ENCODE results near the gene TBC1D3E. TPM values are rescaled to one million over a fixed set of nuclear protein-coding genes. Genes with fewer than 3 reads are reported as not detected.
A peak's percentile ranks its signal among the peaks of the same experiment; 100 is the strongest.
"Not testable (repeated sequence)": the region's sequence is repeated elsewhere in the genome, so short reads cannot be mapped to it uniquely, and the experiment has no call there.

The TBC1D3E gene
- total RNA-seq (2011; cell fraction: chromatin; rRNA removed; ENCODE audit: low replicate concordance): not detected in 2 replicates
- total RNA-seq (2011; cell fraction: nucleolus; rRNA removed): not detected in 2 replicates
- total RNA-seq (2011; cell fraction: nucleoplasm; rRNA removed): not detected in 2 replicates
- total RNA-seq (2014; rRNA removed) (not detected in 2 replicates), total RNA-seq (2014; rRNA removed; fragmentation: Illumina TruSeq; extraction: Trizol) (not detected in 2 replicates), total RNA-seq (2015; rRNA removed; fragmentation: Illumina TruSeq; extraction: Trizol) (not detected in 2 replicates), total RNA-seq (2021) (not detected in 2 replicates), polyA plus RNA-seq (2011; rRNA removed) (not detected in 2 replicates), polyA plus RNA-seq (2014; fragmentation: Illumina TruSeq; extraction: Trizol) (not detected in 2 replicates), polyA plus RNA-seq (2014; fragmentation: Nextera tagmentation; extraction: Ambion mirVana) (not detected), polyA plus RNA-seq (2014; rRNA removed) (0.20 TPM in 1 of 2 replicates, not detected in the other), polyA minus RNA-seq (2011; rRNA and poly(A)+ RNA removed) (not detected in 2 replicates), Bru-seq, nascent RNA (percentile 8 among the genes with signal in this experiment), BruChase-seq, experiment 1, labeled RNA remaining after a 2-hour chase (not detected), BruChase-seq, experiment 2, labeled RNA remaining after a 6-hour chase (not detected)
- not detected in 2 replicates for polyA plus RNA-seq (2011; cell fraction: cytosol; rRNA removed)
- not detected in 2 replicates for polyA plus RNA-seq (2011; cell fraction: nucleus; rRNA removed)
- polyA plus RNA-seq (2012): 0.04 TPM in 1 of 2 replicates, not detected in the other
- polyA minus RNA-seq (2011; cell fraction: cytosol; rRNA and poly(A)+ RNA removed): not detected in 2 replicates
- not detected in 2 replicates for polyA minus RNA-seq (2011; cell fraction: nucleus; rRNA and poly(A)+ RNA removed)
- long read RNA-seq, experiment 1: 0 reads
- long read RNA-seq, experiment 2: 0 reads
- long read RNA-seq, experiment 3: 0 reads

- H3K4me1 ChIP-seq (replicated peaks in 1 of 2; ENCODE audit: control insufficient read depth in 2 of 2, insufficient read depth in 2 of 2, low read length in 2 of 2); H3K9me1 ChIP-seq (ENCODE audit: control insufficient read depth, insufficient read depth, low read length); H3K9me3 ChIP-seq (replicated peaks; ENCODE audit: control insufficient read depth, insufficient read depth, low read depth, low read length); H3K27ac ChIP-seq (ENCODE audit: extremely low read depth, low read depth, low read length); ATAC-seq; intact Hi-C loops (cut with micrococcal nuclease); H3K4me3 ChIP-seq; BruUV-seq (replicated peaks); H4K20me1 ChIP-seq (replicated peaks; ENCODE audit: control insufficient read depth, insufficient read depth, low read length); H3K4me2 ChIP-seq (ENCODE audit: insufficient read depth, low read length); H3K36me3 ChIP-seq (ENCODE audit: control insufficient read depth, insufficient read depth, low read length); H3K27me3 ChIP-seq (ENCODE audit: control insufficient read depth in 2 of 2, insufficient read depth in 2 of 2, low read length in 2 of 2); H3K9ac ChIP-seq (ENCODE audit: insufficient read depth in 1 of 2, low read depth in 2 of 2, low read length in 2 of 2); CTCF ChIA-PET (ENCODE audit: low intra/inter-chr PET ratio); in situ Hi-C loops (cut with MboI); POLR2A ChIA-PET; FAIRE-seq; H2AFZ ChIP-seq (ENCODE audit: low read depth, low read length); H3K79me2 ChIP-seq (ENCODE audit: control insufficient read depth, insufficient read depth, low read length); DNase-seq (ENCODE audit: extremely low read depth in 1 of 4, low spot score in 3 of 4): not testable (repeated sequence)
- WGBS (ENCODE audit: insufficient coverage, low coverage, missing lambda C conversion rate): no CpG with 5 or more reads among the region's 9 CpGs
Observed at GRCh38 chr17:38127651-38128050, at the start of gene TBC1D3E. Gene TBC1D3E, plus strand, starts transcription at chr17:38127951. Its CDS starts 1,545 bp downstream, at chr17:38129496.

GRCh38 chr17:38087344-38087743 lies 40.4 kb upstream of the TBC1D3E start:
- CTCF ChIA-PET (ENCODE audit: low intra/inter-chr PET ratio); H3K9me1 ChIP-seq (ENCODE audit: control insufficient read depth, insufficient read depth, low read length); FAIRE-seq; in situ Hi-C loops (cut with MboI); H3K36me3 ChIP-seq (ENCODE audit: control insufficient read depth, insufficient read depth, low read length); H3K79me2 ChIP-seq (ENCODE audit: control insufficient read depth, insufficient read depth, low read length); H3K27ac ChIP-seq (ENCODE audit: extremely low read depth, low read depth, low read length); H3K9ac ChIP-seq (ENCODE audit: insufficient read depth in 1 of 2, low read depth in 2 of 2, low read length in 2 of 2); H3K4me3 ChIP-seq; DNase-seq (ENCODE audit: extremely low read depth in 1 of 4, low spot score in 3 of 4); BruUV-seq (replicated peaks); H4K20me1 ChIP-seq (replicated peaks; ENCODE audit: control insufficient read depth, insufficient read depth, low read length); ATAC-seq; H3K27me3 ChIP-seq (ENCODE audit: control insufficient read depth in 2 of 2, insufficient read depth in 2 of 2, low read length in 2 of 2); H3K9me3 ChIP-seq (replicated peaks; ENCODE audit: control insufficient read depth, insufficient read depth, low read depth, low read length); POLR2A ChIA-PET; intact Hi-C loops (cut with micrococcal nuclease); H3K4me1 ChIP-seq (replicated peaks in 1 of 2; ENCODE audit: control insufficient read depth in 2 of 2, insufficient read depth in 2 of 2, low read length in 2 of 2); H3K4me2 ChIP-seq (ENCODE audit: insufficient read depth, low read length); H2AFZ ChIP-seq (ENCODE audit: low read depth, low read length): not testable (repeated sequence)
- WGBS (ENCODE audit: insufficient coverage, low coverage, missing lambda C conversion rate): no CpG with 5 or more reads among the region's 1 CpG

- H4K20me1 ChIP-seq (replicated peaks; ENCODE audit: control insufficient read depth, insufficient read depth, low read length); H3K4me3 ChIP-seq; H3K9ac ChIP-seq (ENCODE audit: insufficient read depth in 1 of 2, low read depth in 2 of 2, low read length in 2 of 2); in situ Hi-C loops (cut with MboI); DNase-seq (ENCODE audit: extremely low read depth in 1 of 4, low spot score in 3 of 4); POLR2A ChIA-PET; H3K27ac ChIP-seq (ENCODE audit: extremely low read depth, low read depth, low read length); H3K9me3 ChIP-seq (replicated peaks; ENCODE audit: control insufficient read depth, insufficient read depth, low read depth, low read length); H2AFZ ChIP-seq (ENCODE audit: low read depth, low read length); BruUV-seq (replicated peaks); H3K36me3 ChIP-seq (ENCODE audit: control insufficient read depth, insufficient read depth, low read length); H3K79me2 ChIP-seq (ENCODE audit: control insufficient read depth, insufficient read depth, low read length); H3K4me2 ChIP-seq (ENCODE audit: insufficient read depth, low read length); FAIRE-seq; intact Hi-C loops (cut with micrococcal nuclease); H3K9me1 ChIP-seq (ENCODE audit: control insufficient read depth, insufficient read depth, low read length); H3K27me3 ChIP-seq (ENCODE audit: control insufficient read depth in 2 of 2, insufficient read depth in 2 of 2, low read length in 2 of 2); CTCF ChIA-PET (ENCODE audit: low intra/inter-chr PET ratio); H3K4me1 ChIP-seq (replicated peaks in 1 of 2; ENCODE audit: control insufficient read depth in 2 of 2, insufficient read depth in 2 of 2, low read length in 2 of 2); ATAC-seq: not testable (repeated sequence)
- WGBS (ENCODE audit: insufficient coverage, low coverage, missing lambda C conversion rate): no CpG with 5 or more reads among the region's 10 CpGs
Observed at GRCh38 chr17:38088120-38088519, 39.6 kb upstream of the TBC1D3E start.

Measured in K562 (cell line).